Osteocyte (in vitro differentiated cells): ENCODE results near the gene SLC6A6. TPM values are rescaled to one million over a fixed set of nuclear protein-coding genes. Genes with fewer than 3 reads are reported as not detected.

Experiments
- DNase-seq: peaks from one replicate; pipeline ENCODE4 v3.0.0; 2021; ENCODE audit warnings: mixed read lengths; ENCODE audit not compliant: unreplicated experiment; ENCODE audit errors: extremely low spot score
- H3K27ac Mint-ChIP-seq: one replicate; pipeline ENCODE4 v1.8.0; 2021; ENCODE audit warnings: mild to moderate bottlenecking, mixed read lengths; ENCODE audit not compliant: unreplicated experiment
- H3K27me3 Mint-ChIP-seq: one replicate; pipeline ENCODE4 v1.8.0; 2021; ENCODE audit warnings: mixed read lengths; ENCODE audit not compliant: unreplicated experiment
- H3K36me3 Mint-ChIP-seq: one replicate; pipeline ENCODE4 v1.8.0; 2021; ENCODE audit warnings: mixed read lengths; ENCODE audit not compliant: unreplicated experiment
- H3K4me1 Mint-ChIP-seq: one replicate; pipeline ENCODE4 v1.8.0; 2021; ENCODE audit warnings: mixed read lengths; ENCODE audit not compliant: unreplicated experiment
- H3K4me3 Mint-ChIP-seq: one replicate; pipeline ENCODE4 v1.8.0; 2021; ENCODE audit warnings: mild to moderate bottlenecking, moderate library complexity, mixed read lengths; ENCODE audit not compliant: unreplicated experiment
- H3K9me3 Mint-ChIP-seq: one replicate; pipeline ENCODE4 v1.8.0; 2021; ENCODE audit warnings: mixed read lengths; ENCODE audit not compliant: unreplicated experiment
- total RNA-seq: library from RNA; stranded (reverse); gene quantifications from 2 replicates; pipeline ENCODE4 v1.2.1, GENCODE V29; 2021
- TF ChIP-seq, protein P1 (sequence below): fragments of 200-600 bp; sonication (generic); IDR thresholded peaks from 2 replicates; pipeline ENCODE4 v1.5.0; 2021; ENCODE audit warnings: antibody characterized with exemption, mild to moderate bottlenecking, moderate library complexity

Gene SLC6A6
- total RNA-seq, 1 donor from 2014 or later: 41.9 TPM

- H3K27me3 Mint-ChIP-seq: peaks cover 2% of the 10 kb centered on the region
- H3K36me3 Mint-ChIP-seq: peaks cover 3% of the 10 kb centered on the region
- no peak overlapping the region for H3K27ac Mint-ChIP-seq
- TF ChIP-seq, protein P1, sequence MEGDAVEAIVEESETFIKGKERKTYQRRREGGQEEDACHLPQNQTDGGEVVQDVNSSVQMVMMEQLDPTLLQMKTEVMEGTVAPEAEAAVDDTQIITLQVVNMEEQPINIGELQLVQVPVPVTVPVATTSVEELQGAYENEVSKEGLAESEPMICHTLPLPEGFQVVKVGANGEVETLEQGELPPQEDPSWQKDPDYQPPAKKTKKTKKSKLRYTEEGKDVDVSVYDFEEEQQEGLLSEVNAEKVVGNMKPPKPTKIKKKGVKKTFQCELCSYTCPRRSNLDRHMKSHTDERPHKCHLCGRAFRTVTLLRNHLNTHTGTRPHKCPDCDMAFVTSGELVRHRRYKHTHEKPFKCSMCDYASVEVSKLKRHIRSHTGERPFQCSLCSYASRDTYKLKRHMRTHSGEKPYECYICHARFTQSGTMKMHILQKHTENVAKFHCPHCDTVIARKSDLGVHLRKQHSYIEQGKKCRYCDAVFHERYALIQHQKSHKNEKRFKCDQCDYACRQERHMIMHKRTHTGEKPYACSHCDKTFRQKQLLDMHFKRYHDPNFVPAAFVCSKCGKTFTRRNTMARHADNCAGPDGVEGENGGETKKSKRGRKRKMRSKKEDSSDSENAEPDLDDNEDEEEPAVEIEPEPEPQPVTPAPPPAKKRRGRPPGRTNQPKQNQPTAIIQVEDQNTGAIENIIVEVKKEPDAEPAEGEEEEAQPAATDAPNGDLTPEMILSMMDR: no peak
- peaks cover 4% of the 10 kb centered on the region for H3K9me3 Mint-ChIP-seq
- H3K4me1 Mint-ChIP-seq: peaks cover 35% of the 10 kb centered on the region
- DNase-seq: no peak
- H3K4me3 Mint-ChIP-seq: no peak overlapping the region
Measured at GRCh38 chr3:14389166-14389606, 13.2 kb upstream of the SLC6A6 start.

- Mint-ChIP-seq H3K4me3 (no peak overlapping the region), H3K9me3 (peaks cover 4% of the 10 kb centered on the region), H3K27me3 (peaks cover 2% of the 10 kb centered on the region), H3K36me3 (peaks cover 3% of the 10 kb centered on the region), H3K4me1 (peaks cover 39% of the 10 kb centered on the region), H3K27ac (no peak overlapping the region)
- TF ChIP-seq, protein P1: no peak
- no peak for DNase-seq
Measured at GRCh38 chr3:14389716-14390115, 12.7 kb upstream of the SLC6A6 start.

DNA sequence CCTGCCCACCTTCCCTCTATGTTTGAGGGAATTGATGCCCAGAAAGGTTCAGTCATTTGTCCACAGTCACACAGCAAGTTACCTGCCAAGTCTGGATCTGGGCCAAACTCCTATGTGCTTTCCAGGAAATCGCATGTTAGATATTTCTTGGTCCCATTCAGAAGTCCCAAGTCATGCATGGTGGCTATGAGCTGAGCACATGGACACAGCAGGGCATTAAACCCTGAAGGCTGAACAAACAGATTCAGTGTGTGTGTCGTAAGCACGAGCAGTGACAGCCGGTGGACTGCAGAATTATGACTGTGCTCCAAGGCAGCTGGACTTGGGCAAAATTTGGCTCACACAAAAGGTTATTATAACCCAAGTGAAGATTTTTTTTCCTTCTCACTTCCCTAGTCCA lies 11.4 kb upstream of the SLC6A6 start:
- H3K27me3 Mint-ChIP-seq: no peaks in the 10 kb centered on the region
- H3K27ac Mint-ChIP-seq: peak overlapping the region; percentile 82
- H3K4me3 Mint-ChIP-seq: no peak overlapping the region
- TF ChIP-seq, protein P1: no peak
- no peaks in the 10 kb centered on the region for H3K36me3 Mint-ChIP-seq
- no peaks in the 10 kb centered on the region for H3K9me3 Mint-ChIP-seq
- no peak for DNase-seq
- peaks cover 44% of the 10 kb centered on the region for H3K4me1 Mint-ChIP-seq

- Mint-ChIP-seq H3K27ac (no peak overlapping the region), H3K4me3 (no peak overlapping the region), H3K9me3 (no peaks in the 10 kb centered on the region), H3K4me1 (peaks cover 53% of the 10 kb centered on the region), H3K36me3 (no peaks in the 10 kb centered on the region), H3K27me3 (no peaks in the 10 kb centered on the region)
- no peak for DNase-seq
- TF ChIP-seq, protein P1: no peak
Measured at GRCh38 chr3:14392231-14392630, 10.2 kb upstream of the SLC6A6 start.

DNA sequence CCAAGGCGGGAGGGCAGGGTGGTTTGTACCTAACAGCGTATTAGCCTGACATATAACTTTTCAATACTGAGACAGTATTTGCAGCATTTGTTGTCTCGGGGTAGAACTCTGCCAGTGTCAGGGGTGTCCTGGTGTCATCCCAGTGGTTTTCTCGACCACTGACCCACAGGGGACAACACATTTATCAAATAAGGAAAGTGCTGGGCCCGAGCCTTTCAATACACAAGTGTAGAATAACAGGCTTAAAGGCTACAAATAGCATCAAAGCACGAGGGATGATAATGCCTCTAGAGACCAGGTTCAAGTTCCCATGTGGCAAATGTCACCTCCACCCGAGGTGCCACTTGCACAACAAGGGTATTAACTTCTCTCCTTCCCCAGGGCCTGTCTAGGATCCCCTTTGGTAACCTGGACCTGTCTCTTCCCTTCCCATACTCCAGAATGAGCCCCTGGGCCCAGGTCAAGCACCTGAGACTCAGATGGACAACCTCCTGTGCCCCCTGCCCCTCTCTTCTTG lies 9.5 kb upstream of the SLC6A6 start:
- DNase-seq: no peak
- peak overlapping the region; percentile 85 for H3K27ac Mint-ChIP-seq
- H3K9me3 Mint-ChIP-seq: no peaks in the 10 kb centered on the region
- H3K36me3 Mint-ChIP-seq: no peaks in the 10 kb centered on the region
- TF ChIP-seq, protein P1: no peak
- no peak overlapping the region for H3K4me3 Mint-ChIP-seq
- H3K4me1 Mint-ChIP-seq: peaks cover 58% of the 10 kb centered on the region
- no peaks in the 10 kb centered on the region for H3K27me3 Mint-ChIP-seq
